ENCODE results near the gene BORA. TPM values are rescaled to one million over a fixed set of nuclear protein-coding genes. Genes with fewer than 3 reads are reported as not detected.
A peak's percentile ranks its signal among the peaks of the same experiment; 100 is the strongest.

Gene BORA
- total RNA-seq (3.7 TPM), polyA plus RNA-seq (ENCODE audit: insufficient read depth in 1 of 8, insufficient read length in 8 of 8, low replicate concordance in 1 of 8) (1 to 10 TPM; 3.5 to 5.3 (median 4.5) TPM)
- long read RNA-seq, donor 1, result 0 reads
- long read RNA-seq, donor 2, result 0 reads
- long read RNA-seq, donor 3, result 0 reads
- long read RNA-seq, donor 4, result 0 reads
- long read RNA-seq, donor 5, partial matches to known transcripts, result 45 of 47 reads
- long read RNA-seq, donor 5, other reads (novel, unspliced or antisense), result 0 of 47 reads
- long read RNA-seq, donor 6, partial matches to known transcripts, result 0 of 1 reads
- long read RNA-seq, donor 6, other reads (novel, unspliced or antisense), result 0 of 1 reads
- long read RNA-seq, donor 7, result 0 reads
- long read RNA-seq, donor 8, result 0 reads
- long read RNA-seq, donor 9, result 0 reads
- long read RNA-seq, donor 10, partial matches to known transcripts, result 0 of 2 reads
- long read RNA-seq, donor 10, other reads (novel, unspliced or antisense), result 0 of 2 reads
- long read RNA-seq, donor 11, partial matches to known transcripts, result 0 of 1 reads
- long read RNA-seq, donor 11, other reads (novel, unspliced or antisense), result 0 of 1 reads

DNA sequence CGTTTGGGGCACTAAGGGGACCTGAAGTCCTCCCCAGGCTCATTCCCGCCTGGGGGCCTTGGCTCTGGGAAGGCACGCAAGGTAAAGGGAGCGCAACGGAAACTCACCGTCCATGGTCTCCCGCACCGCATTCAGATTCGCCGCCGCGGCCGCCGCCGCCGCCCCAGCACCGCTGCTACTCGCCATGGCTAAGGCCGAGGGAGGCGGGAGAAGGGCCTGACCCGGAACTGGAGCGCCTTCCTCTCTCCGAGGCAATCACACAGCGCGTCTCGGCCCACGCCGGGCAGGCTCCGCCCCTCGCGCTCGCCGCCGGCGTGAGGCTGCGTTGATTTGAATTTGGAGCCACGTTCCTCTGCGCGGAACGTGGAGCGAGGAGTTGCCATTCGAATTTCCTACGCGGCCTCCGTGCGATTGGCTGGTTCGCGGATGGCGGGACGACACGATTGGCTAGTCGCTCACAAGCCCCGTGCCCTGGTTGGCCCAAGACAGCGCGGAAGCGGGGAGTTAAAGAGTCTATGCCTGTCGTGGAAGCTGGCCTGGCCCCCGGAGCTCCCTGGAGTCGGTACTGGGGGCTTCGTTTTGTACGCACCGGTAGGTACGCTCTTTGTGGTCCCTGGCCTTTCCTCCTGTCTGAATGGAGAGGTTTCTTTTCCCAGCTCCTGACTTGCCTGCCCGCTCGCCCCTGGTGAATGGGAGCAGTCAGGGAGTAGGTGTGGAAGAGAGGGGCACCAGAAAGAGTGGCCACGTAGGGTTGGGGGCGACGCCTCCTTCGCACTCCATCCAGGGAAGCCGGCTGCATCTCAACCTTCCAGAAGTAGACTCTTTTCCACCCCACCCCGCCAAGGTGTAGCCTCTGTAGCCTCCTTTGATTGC is at the start of gene BORA, which contains the start of gene MZT1:
BORA (plus strand) TSS at position 507 of the 873 bp plus-strand sequence. CDS start 1,018 bp downstream, outside the sequence.
MZT1 (minus strand) TSS at position 213 of the 873 bp plus-strand sequence; CDS start at position 186, 27 bp downstream.
- peak; percentile 99 for DNase-seq
- H3K27me3 ChIP-seq (ENCODE audit: control insufficient read depth, insufficient read depth, low read length), result no peaks in the 10 kb centered on the region
- peak within 1 kb of the TSS; percentile 96 for H3K4me3 ChIP-seq (ENCODE audit: low read length)
- peaks cover 6% of the 10 kb centered on the region for H3K4me1 ChIP-seq (ENCODE audit: control insufficient read depth, insufficient read depth, low read length)
- no peaks in the 10 kb centered on the region for H3K36me3 ChIP-seq (ENCODE audit: control insufficient read depth, insufficient read depth, low read length)
- H3K27ac ChIP-seq (ENCODE audit: low read length), result peak within 1 kb of the TSS; percentile 70
- no peaks in the 10 kb centered on the region for H3K9me3 ChIP-seq (replicated peaks; ENCODE audit: control insufficient read depth, low read depth, low read length)
- under 1% methylated on average over 59 of the region's 71 CpGs for whole genome bisulfite sequencing (ENCODE audit: insufficient coverage)

DNA sequence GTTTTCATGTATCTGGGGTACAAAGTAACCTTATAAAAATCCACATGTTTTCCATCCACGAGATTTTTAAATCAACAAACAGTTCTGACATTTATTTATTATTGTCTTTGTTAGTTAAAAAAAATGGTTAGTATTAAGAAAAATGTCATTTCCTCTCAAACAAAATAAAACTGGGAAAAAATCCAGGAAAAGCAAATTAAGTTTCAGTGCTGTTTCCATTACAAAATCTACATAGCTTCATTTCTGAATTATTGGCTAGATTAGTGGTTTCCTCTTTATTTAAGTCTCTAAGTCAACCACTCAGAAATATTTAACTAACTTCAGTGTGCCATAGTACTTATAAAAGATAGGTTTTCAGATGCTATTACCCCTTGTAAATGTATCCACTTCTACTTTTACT is 49.4 kb upstream of the BORA start:
- Histone ChIP-seq H3K4me1 (ENCODE audit: control insufficient read depth, insufficient read depth, low read length) (no peaks in the 10 kb centered on the region), H3K9me3 (replicated peaks; ENCODE audit: control insufficient read depth, low read depth, low read length) (no peaks in the 10 kb centered on the region), H3K4me3 (ENCODE audit: low read length) (no peak overlapping the region), H3K36me3 (ENCODE audit: control insufficient read depth, insufficient read depth, low read length) (no peaks in the 10 kb centered on the region), H3K27ac (ENCODE audit: low read length) (no peak overlapping the region), H3K27me3 (ENCODE audit: control insufficient read depth, insufficient read depth, low read length) (no peaks in the 10 kb centered on the region)
- DNase-seq, result peak; percentile 47
- WGBS (ENCODE audit: insufficient coverage), result no CpG with 5 or more reads among the region's 1 CpG

DNA sequence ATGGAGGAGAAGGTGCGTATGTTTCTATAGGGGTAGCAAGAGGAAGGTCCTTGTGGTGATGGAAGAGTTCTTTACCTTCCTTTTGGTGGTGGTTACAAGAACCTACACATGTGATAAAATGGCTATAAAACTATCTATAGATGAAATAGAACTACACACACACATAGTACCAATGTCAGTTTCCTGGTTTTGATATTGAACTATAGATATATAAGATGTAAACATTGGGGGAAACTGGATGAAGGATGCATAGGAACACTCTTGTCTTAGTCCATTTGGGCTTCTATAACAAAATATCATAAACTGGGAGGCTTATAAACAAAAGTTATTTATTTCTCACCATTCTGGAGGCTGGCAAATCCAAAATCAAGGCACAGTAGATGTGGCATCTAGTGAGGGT is 47.4 kb upstream of the BORA start:
- no peak overlapping the region for H3K27ac ChIP-seq (ENCODE audit: low read length)
- no peaks in the 10 kb centered on the region for H3K9me3 ChIP-seq (replicated peaks; ENCODE audit: control insufficient read depth, low read depth, low read length)
- no peaks in the 10 kb centered on the region for H3K27me3 ChIP-seq (ENCODE audit: control insufficient read depth, insufficient read depth, low read length)
- H3K36me3 ChIP-seq (ENCODE audit: control insufficient read depth, insufficient read depth, low read length), result no peaks in the 10 kb centered on the region
- WGBS (ENCODE audit: insufficient coverage), result no CpG with 5 or more reads among the region's 1 CpG
- no peak for DNase-seq
- no peak overlapping the region for H3K4me3 ChIP-seq (ENCODE audit: low read length)
- H3K4me1 ChIP-seq (ENCODE audit: control insufficient read depth, insufficient read depth, low read length), result no peaks in the 10 kb centered on the region

DNA sequence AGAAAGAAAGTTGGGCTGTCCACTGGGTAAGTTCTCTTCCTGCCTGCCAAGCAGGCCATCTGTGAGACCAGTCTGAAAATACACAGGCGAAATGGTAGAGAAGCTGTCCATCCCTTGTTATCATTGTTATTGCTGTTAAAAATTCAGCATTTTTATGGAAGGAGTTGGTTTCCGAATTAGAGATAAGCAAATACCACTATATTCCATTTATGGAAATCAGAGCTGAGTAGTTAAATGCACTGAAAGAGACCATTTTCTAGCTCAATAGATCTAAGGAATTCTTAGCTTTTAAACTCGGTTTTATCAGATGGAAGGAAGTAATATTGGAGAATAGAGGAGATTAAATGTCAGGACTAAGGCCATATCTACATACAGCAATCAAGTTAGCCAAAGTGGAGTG is 41.0 kb upstream of the BORA start:
- no peak for DNase-seq
- Histone ChIP-seq H3K4me3 (ENCODE audit: low read length) (no peak overlapping the region), H3K36me3 (ENCODE audit: control insufficient read depth, insufficient read depth, low read length) (no peaks in the 10 kb centered on the region), H3K27me3 (ENCODE audit: control insufficient read depth, insufficient read depth, low read length) (no peaks in the 10 kb centered on the region), H3K4me1 (ENCODE audit: control insufficient read depth, insufficient read depth, low read length) (no peaks in the 10 kb centered on the region), H3K9me3 (replicated peaks; ENCODE audit: control insufficient read depth, low read depth, low read length) (no peaks in the 10 kb centered on the region), H3K27ac (ENCODE audit: low read length) (no peak overlapping the region)
- WGBS (ENCODE audit: insufficient coverage), result no CpG with 5 or more reads among the region's 3 CpGs

DNA sequence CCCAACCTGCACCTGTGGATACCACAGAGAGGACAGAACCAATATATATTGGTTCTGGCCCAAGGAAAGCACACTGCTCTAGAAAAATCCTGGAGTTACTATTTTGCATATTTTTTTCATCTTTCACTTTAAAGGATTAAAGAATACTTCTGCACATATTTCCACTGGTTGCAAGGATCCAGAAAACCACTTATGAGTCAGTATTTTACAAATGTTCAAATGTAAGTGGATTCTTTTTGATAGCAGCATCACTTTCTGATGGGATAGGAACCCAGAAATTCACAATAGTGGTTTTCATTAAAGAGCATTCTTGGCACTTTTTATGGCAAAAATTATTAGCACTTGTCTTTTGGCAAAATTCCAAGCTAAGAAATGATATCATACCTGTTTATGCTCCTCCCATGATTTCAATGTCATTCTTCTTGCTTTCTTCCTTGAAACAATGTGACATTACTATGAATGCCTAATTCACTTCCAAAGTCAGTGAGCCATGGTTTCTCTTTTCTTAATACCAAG is 38.5 kb upstream of the BORA start:
- Histone ChIP-seq H3K4me3 (ENCODE audit: low read length) (no peak overlapping the region), H3K27me3 (ENCODE audit: control insufficient read depth, insufficient read depth, low read length) (no peaks in the 10 kb centered on the region), H3K4me1 (ENCODE audit: control insufficient read depth, insufficient read depth, low read length) (no peaks in the 10 kb centered on the region), H3K27ac (ENCODE audit: low read length) (no peak overlapping the region), H3K36me3 (ENCODE audit: control insufficient read depth, insufficient read depth, low read length) (no peaks in the 10 kb centered on the region), H3K9me3 (replicated peaks; ENCODE audit: control insufficient read depth, low read depth, low read length) (peaks cover 4% of the 10 kb centered on the region)
- no peak for DNase-seq

DNA sequence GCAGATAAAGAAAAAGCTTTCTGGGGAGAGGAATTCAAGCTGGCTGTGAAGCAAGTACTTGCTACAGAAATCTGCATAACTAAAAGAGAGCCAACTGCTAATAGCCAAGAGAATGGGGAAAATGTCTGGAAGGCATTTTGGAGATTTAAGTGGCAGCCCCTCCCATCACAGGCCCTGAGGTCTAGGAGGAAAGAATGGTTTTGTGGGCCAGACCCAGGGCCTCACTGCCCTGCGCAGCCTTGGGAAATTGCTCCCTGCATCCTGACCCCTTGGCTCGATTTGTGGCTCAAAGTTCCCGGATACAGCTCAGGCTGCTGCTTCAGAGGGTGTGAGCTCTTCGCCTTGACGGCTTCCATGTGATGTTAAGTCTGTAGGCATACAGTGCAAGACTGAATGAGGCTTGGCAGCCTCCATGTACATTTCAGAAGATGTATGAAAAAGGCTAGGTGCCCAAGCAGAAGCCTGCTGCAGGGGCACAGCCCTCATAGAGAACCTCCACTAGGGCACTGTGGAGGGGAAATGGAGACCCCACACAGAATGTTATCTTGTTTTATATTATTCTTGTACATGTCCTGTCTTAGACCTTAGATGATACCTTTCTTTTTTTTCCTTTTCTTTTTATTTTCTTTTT is 34.7 kb upstream of the BORA start:
- Histone ChIP-seq H3K9me3 (replicated peaks; ENCODE audit: control insufficient read depth, low read depth, low read length) (peaks cover 4% of the 10 kb centered on the region), H3K36me3 (ENCODE audit: control insufficient read depth, insufficient read depth, low read length) (no peaks in the 10 kb centered on the region), H3K4me3 (ENCODE audit: low read length) (no peak overlapping the region), H3K27ac (ENCODE audit: low read length) (no peak overlapping the region), H3K4me1 (ENCODE audit: control insufficient read depth, insufficient read depth, low read length) (no peaks in the 10 kb centered on the region), H3K27me3 (ENCODE audit: control insufficient read depth, insufficient read depth, low read length) (no peaks in the 10 kb centered on the region)
- WGBS (ENCODE audit: insufficient coverage), result 72% methylated on average over 5 of the region's 5 CpGs
- DNase-seq, result no peak

DNA sequence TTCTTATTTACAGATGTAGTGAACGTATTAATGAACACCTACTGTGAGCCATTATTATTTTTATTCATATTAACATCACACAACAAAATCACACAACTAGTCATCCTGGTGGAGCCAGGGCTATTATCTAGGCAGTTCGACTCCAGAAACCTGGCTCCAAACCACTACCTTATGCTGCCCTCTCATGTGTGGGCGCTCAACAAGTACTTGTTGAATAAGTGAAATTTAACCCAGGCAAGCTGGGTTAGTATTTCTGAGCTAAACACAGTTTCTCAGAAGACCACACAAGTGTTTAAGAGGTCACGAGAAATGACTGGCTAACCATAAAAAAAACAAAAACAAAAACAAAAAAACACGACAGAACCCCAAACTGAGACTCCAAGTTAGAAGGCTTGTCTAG is 33.9 kb upstream of the BORA start:
- WGBS (ENCODE audit: insufficient coverage), result no CpG with 5 or more reads among the region's 5 CpGs
- DNase-seq, result no peak
- Histone ChIP-seq H3K4me1 (ENCODE audit: control insufficient read depth, insufficient read depth, low read length) (no peaks in the 10 kb centered on the region), H3K27ac (ENCODE audit: low read length) (no peak overlapping the region), H3K9me3 (replicated peaks; ENCODE audit: control insufficient read depth, low read depth, low read length) (peaks cover 4% of the 10 kb centered on the region), H3K36me3 (ENCODE audit: control insufficient read depth, insufficient read depth, low read length) (no peaks in the 10 kb centered on the region), H3K4me3 (ENCODE audit: low read length) (no peak overlapping the region), H3K27me3 (ENCODE audit: control insufficient read depth, insufficient read depth, low read length) (no peaks in the 10 kb centered on the region)

DNA sequence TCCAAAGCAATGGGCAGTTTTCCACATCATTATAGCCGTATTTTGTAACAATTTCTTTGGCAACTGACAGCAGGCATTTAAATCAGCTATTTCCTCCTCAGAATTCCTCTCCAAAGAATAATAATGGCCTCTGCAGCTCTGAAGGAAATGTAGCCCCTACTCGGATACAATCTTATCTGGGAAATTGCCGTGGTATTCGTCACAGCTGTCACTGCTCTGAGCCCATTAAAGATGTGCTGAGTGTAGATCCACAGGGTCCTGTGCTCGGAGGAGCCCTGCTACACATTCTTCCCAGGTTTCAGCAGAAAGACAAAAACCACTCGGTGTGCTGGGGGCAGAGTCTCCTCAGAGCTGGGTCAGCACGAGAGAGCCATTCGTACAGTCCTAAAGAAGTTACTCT is 33.4 kb upstream of the BORA start:
- no peak overlapping the region for H3K27ac ChIP-seq (ENCODE audit: low read length)
- no peaks in the 10 kb centered on the region for H3K4me1 ChIP-seq (ENCODE audit: control insufficient read depth, insufficient read depth, low read length)
- H3K4me3 ChIP-seq (ENCODE audit: low read length), result no peak overlapping the region
- H3K36me3 ChIP-seq (ENCODE audit: control insufficient read depth, insufficient read depth, low read length), result no peaks in the 10 kb centered on the region
- peaks cover 4% of the 10 kb centered on the region for H3K9me3 ChIP-seq (replicated peaks; ENCODE audit: control insufficient read depth, low read depth, low read length)
- DNase-seq, result no peak
- H3K27me3 ChIP-seq (ENCODE audit: control insufficient read depth, insufficient read depth, low read length), result no peaks in the 10 kb centered on the region
- WGBS (ENCODE audit: insufficient coverage), result 37% methylated on average over 8 of the region's 8 CpGs

DNA sequence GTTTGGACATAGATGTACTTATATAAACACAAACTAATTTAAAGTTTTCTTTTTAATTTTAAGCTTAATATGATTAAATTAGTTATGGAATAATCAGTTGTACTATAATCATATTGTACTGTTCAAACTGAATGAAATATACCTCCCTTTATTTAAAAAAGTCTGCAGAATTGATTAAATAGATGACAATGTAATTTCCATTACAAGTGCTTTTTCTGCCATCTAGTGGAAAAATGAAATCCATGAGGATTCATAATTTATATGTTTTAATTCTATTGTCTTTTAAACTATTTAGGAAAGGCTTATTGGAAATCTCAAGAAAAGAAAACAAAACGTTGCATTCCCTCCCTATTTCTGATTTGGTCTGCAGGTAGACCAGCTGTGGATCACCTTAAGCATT is 31.1 kb upstream of the BORA start:
- no peak overlapping the region for H3K27ac ChIP-seq (ENCODE audit: low read length)
- WGBS (ENCODE audit: insufficient coverage), result no CpG with 5 or more reads among the region's 1 CpG
- peaks cover 4% of the 10 kb centered on the region for H3K9me3 ChIP-seq (replicated peaks; ENCODE audit: control insufficient read depth, low read depth, low read length)
- H3K36me3 ChIP-seq (ENCODE audit: control insufficient read depth, insufficient read depth, low read length), result no peaks in the 10 kb centered on the region
- H3K4me1 ChIP-seq (ENCODE audit: control insufficient read depth, insufficient read depth, low read length), result no peaks in the 10 kb centered on the region
- DNase-seq, result peak; percentile 17
- no peak overlapping the region for H3K4me3 ChIP-seq (ENCODE audit: low read length)
- H3K27me3 ChIP-seq (ENCODE audit: control insufficient read depth, insufficient read depth, low read length), result no peaks in the 10 kb centered on the region

Data from muscle of leg (tissue), 16 donors.